IMR-90 (cell line): ENCODE measurements around the gene PDCD1. TPM values are rescaled to one million over a fixed set of nuclear protein-coding genes. Genes with fewer than 3 reads are reported as not detected.

Source experiments
- ATAC-seq: fragments of 200-7000 bp; cut with Tn5 transposase; 2 replicates; pipeline ENCODE4 v1.9.1; 2020; ENCODE audit warnings: low read depth, mild to moderate bottlenecking, moderate library complexity
- BruUV-seq: library from RNA; stranded (reverse); fragments of 400-500 nt; replicated peaks from 2 replicates; lab custom pipeline; 2021; lab: Mats Ljungman, UMichigan
- CTCF ChIA-PET: fragments of 300-600 bp; formaldehyde crosslinking; extraction: SDS; loops from one replicate; lab custom pipeline; 2021; ENCODE audit warnings: antibody characterized with exemption; lab: Yijun Ruan, JAX
- POLR2A ChIA-PET: fragments of 300-600 bp; sonication (Branson Sonifier 250); formaldehyde crosslinking; loops from one replicate; lab custom pipeline; 2022; ENCODE audit warnings: antibody characterized with exemption; ENCODE audit not compliant: unreplicated experiment; lab: Charles Lee
- DNase-seq: peaks from one replicate; pipeline ENCODE4 v3.0.0; 2013
- H2AFZ ChIP-seq: replicated peaks from 2 replicates; pipeline ENCODE3; 2013; ENCODE audit warnings: low read length, mild to moderate bottlenecking; ENCODE audit not compliant: poor library complexity
- H2AK5ac ChIP-seq: 2 replicates; pipeline ENCODE4 v1.6.1; 2013; ENCODE audit warnings: low read depth, low read length, inconsistent platforms
- H2AK9ac ChIP-seq: replicated peaks from 2 replicates; pipeline ENCODE3; 2013; ENCODE audit warnings: mild to moderate bottlenecking, low read depth, low read length, moderate library complexity; ENCODE audit not compliant: poor library complexity
- H2BK120ac ChIP-seq: 2 replicates; pipeline ENCODE4 v1.6.1; 2013; ENCODE audit warnings: low read depth, low read length, inconsistent platforms
- H2BK15ac ChIP-seq: 3 replicates; pipeline ENCODE4 v1.6.1; 2013; ENCODE audit warnings: low read depth, low read length, inconsistent platforms
- H2BK20ac ChIP-seq: 2 replicates; pipeline ENCODE4 v1.6.1; 2013; ENCODE audit warnings: low read depth, mild to moderate bottlenecking, inconsistent platforms, low read length, moderate library complexity
- H2BK5ac ChIP-seq: 2 replicates; pipeline ENCODE4 v1.6.1; 2013; ENCODE audit warnings: mild to moderate bottlenecking, low read depth, low read length, inconsistent platforms; ENCODE audit not compliant: poor library complexity, severe bottlenecking
- H3K14ac ChIP-seq: replicated peaks from 2 replicates; pipeline ENCODE4 v1.6.1; 2013; ENCODE audit warnings: low read depth, low read length, inconsistent platforms
- H3K18ac ChIP-seq: 2 replicates; pipeline ENCODE4 v1.6.1; 2013; ENCODE audit warnings: low read depth, low read length, control low read depth
- H3K23ac ChIP-seq: 2 replicates; pipeline ENCODE4 v1.6.1; 2013; ENCODE audit warnings: low read depth, low read length, inconsistent platforms
- H3K27ac ChIP-seq: 2 replicates; pipeline ENCODE4 v1.5.1; 2013; ENCODE audit warnings: mild to moderate bottlenecking, control low read depth, low read length; ENCODE audit not compliant: insufficient read depth
- H3K27me3 ChIP-seq: 2 replicates; pipeline ENCODE4 v1.6.1; 2013; ENCODE audit warnings: low read length; ENCODE audit not compliant: control insufficient read depth, insufficient read depth
- H3K36me3 ChIP-seq: 2 replicates; pipeline ENCODE4 v1.6.1; 2013; ENCODE audit warnings: low read length, mixed read lengths; ENCODE audit not compliant: control insufficient read depth, insufficient read depth
- H3K4ac ChIP-seq: 2 replicates; pipeline ENCODE4 v1.6.1; 2013; ENCODE audit warnings: low read depth, low read length, inconsistent platforms
- H3K4me1 ChIP-seq: 2 replicates; pipeline ENCODE4 v1.6.1; 2013; ENCODE audit warnings: low read length, mixed read lengths; ENCODE audit not compliant: control insufficient read depth, insufficient read depth
- H3K4me2 ChIP-seq: 2 replicates; pipeline ENCODE4 v1.6.1; 2013; ENCODE audit warnings: low read depth, mild to moderate bottlenecking, control low read depth, low read length, moderate library complexity
- H3K4me3 ChIP-seq: 2 replicates; pipeline ENCODE4 v1.5.1; 2013; ENCODE audit warnings: low read depth, mild to moderate bottlenecking, control low read depth, low read length, moderate library complexity; ENCODE audit not compliant: insufficient read depth
- H3K56ac ChIP-seq: 2 replicates; pipeline ENCODE4 v1.6.1; 2013; ENCODE audit warnings: low read length, inconsistent platforms; ENCODE audit not compliant: insufficient read depth; ENCODE audit errors: extremely low read depth
- H3K79me1 ChIP-seq, 2 experiments: 2 replicates each; pipeline ENCODE4 v1.6.1; 2013; ENCODE audit warnings: low read length in 2 of 2, inconsistent platforms in 1 of 2, low read depth in 1 of 2
- H3K9ac ChIP-seq: 2 replicates; pipeline ENCODE4 v1.6.1; 2013; ENCODE audit warnings: low read depth, low read length, control low read depth
- H3K9me1 ChIP-seq: 2 replicates; pipeline ENCODE4 v1.6.1; 2013; ENCODE audit warnings: low read length, inconsistent platforms; ENCODE audit not compliant: insufficient read depth
- H3K9me3 ChIP-seq: 2 replicates; pipeline ENCODE4 v1.6.1; 2013; ENCODE audit warnings: low read length; ENCODE audit not compliant: control insufficient read depth, insufficient read depth
- H4K20me1 ChIP-seq: 2 replicates; pipeline ENCODE4 v1.6.1; 2013; ENCODE audit warnings: low read length, inconsistent platforms; ENCODE audit not compliant: insufficient read depth
- H4K5ac ChIP-seq: 2 replicates; pipeline ENCODE4 v1.6.1; 2013; ENCODE audit warnings: mild to moderate bottlenecking, low read depth, low read length, control low read depth
- H4K8ac ChIP-seq, 2 experiments: 2 replicates each; pipeline ENCODE4 v1.6.1; 2013; ENCODE audit warnings: low read depth in 2 of 2, low read length in 2 of 2, control low read depth in 1 of 2, inconsistent platforms in 1 of 2
- H4K91ac ChIP-seq: 2 replicates; pipeline ENCODE4 v1.6.1; 2013; ENCODE audit warnings: low read depth, low read length, inconsistent platforms; ENCODE audit not compliant: insufficient read depth
- BHLHE40 ChIP-seq: fragments of 150-350 bp; IDR thresholded peaks from 2 replicates; pipeline ENCODE4 v1.6.1; 2016; ENCODE audit warnings: mild to moderate bottlenecking, low read depth, low read length
- CHD1 ChIP-seq: IDR thresholded peaks from 2 replicates; pipeline ENCODE4 v1.6.1; 2012; ENCODE audit warnings: low read depth, low read length, improper control_type of control experiment
- MAZ ChIP-seq: IDR thresholded peaks from 2 replicates; pipeline ENCODE4 v1.6.1; 2012; ENCODE audit warnings: low read depth, mild to moderate bottlenecking, low read length, improper control_type of control experiment, moderate library complexity, borderline replicate concordance
- WGBS, 2 experiments: methylation state at CpG; one replicate each; pipeline versions ENCODE4 v1.1.5 to v1.1.7; 2013; ENCODE audit warnings: missing lambda C conversion rate in 2 of 2; ENCODE audit not compliant: insufficient read length in 1 of 2; ENCODE audit errors: extremely low coverage in 2 of 2; 5-methylcytosine and 5-hydroxymethylcytosine counted together
- dilution Hi-C: fragments of 300-500 bp; cut with HindIII; formaldehyde crosslinking; loops from one replicate; pipeline ENCODE4 v1.14.3; 2018; ENCODE audit warnings: low sequenced_read_pairs; ENCODE audit not compliant: unreplicated experiment
- in situ Hi-C: fragments of 300-500 bp; cut with MboI; formaldehyde crosslinking; loops from 3 replicates; pipeline ENCODE4 v1.14.3; 2019; ENCODE audit warnings: low sequenced_read_pairs, inconsistent platforms, mixed read lengths
- intact Hi-C: fragments of 100-400 bp; cut with micrococcal nuclease; formaldehyde crosslinking; loops from 2 replicates; pipeline ENCODE4 v1.10.0; 2022
- polyA plus RNA-seq, 3 experiments: library from polyadenylated mRNA; depleted of rRNA; stranded (reverse); fragments of >200 nt; gene quantifications; 2 replicates each; pipeline ENCODE4 v1.2.3, GENCODE V29; 2012; ENCODE audit warnings: low replicate concordance in 1 of 3
- total RNA-seq: library from RNA; depleted of rRNA; stranded (reverse); fragments of >200 nt; gene quantifications from 2 replicates; pipeline ENCODE4 v1.2.3, GENCODE V29; 2012

The PDCD1 gene
- total and polyA plus RNA-seq, 2 of the 4 experiments (the other 2 are of a cell fraction): not detected

DNA sequence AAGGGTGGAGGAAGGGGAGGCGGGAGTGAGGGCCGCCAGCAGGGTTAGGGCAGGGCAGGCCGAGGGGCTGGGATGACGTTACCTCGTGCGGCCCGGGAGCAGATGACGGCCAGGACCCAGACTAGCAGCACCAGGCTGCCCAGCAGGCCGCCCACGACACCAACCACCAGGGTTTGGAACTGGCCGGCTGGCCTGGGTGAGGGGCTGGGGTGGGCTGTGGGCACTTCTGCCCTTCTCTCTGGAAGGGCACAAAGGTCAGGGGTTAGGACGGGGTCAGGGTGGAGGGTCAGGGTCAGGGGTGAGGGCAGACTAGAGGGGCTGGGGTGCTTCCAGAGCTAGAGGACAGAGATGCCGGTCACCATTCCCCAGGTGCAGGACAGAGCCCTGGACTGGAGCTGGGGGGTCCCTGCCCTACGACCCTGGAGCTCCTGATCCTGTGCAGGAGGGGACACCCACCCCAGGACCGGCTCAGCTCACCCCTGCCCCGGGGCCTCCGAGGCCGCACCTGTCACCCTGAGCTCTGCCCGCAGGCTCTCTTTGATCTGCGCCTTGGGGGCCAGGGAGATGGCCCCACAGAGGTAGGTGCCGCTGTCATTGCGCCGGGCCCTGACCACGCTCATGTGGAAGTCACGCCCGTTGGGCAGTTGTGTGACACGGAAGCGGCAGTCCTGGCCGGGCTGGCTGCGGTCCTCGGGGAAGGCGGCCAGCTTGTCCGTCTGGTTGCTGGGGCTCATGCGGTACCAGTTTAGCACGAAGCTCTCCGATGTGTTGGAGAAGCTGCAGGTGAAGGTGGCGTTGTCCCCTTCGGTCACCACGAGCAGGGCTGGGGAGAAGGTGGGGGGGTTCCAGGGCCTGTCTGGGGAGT, 6.3 kb downstream of the PDCD1 start:
- H3K9ac ChIP-seq: no peak overlapping the region
- 80% methylated on average over 19 of the region's 39 CpGs; no CpG with 5 or more reads in 1 of the 2 experiments for WGBS, 2 experiments
- no peak overlapping the region for H2BK20ac ChIP-seq
- no peak overlapping the region for H2AK9ac ChIP-seq
- CTCF ChIA-PET: no interaction called here
- intact Hi-C loops (no loop called here), dilution Hi-C loops (no loop called here), in situ Hi-C loops (no loop called here)
- POLR2A ChIA-PET: no interaction called here
- no peak overlapping the region for H2AK5ac ChIP-seq
- H3K56ac ChIP-seq: no peak overlapping the region
- H3K79me1 ChIP-seq: no peaks in the 10 kb centered on the region
- H4K20me1 ChIP-seq: no peaks in the 10 kb centered on the region
- TF ChIP-seq BHLHE40 (no peak), MAZ (no peak), CHD1 (no peak)
- H3K18ac ChIP-seq: no peak overlapping the region
- H4K5ac ChIP-seq: no peak overlapping the region
- H3K4me3 ChIP-seq: no peak overlapping the region
- H3K23ac ChIP-seq: no peak overlapping the region
- peaks cover 3% of the 10 kb centered on the region for H3K4me1 ChIP-seq
- H3K9me1 ChIP-seq: no peaks in the 10 kb centered on the region
- no peak overlapping the region for H3K27ac ChIP-seq
- H3K36me3 ChIP-seq: no peaks in the 10 kb centered on the region
- H4K8ac ChIP-seq: no peak overlapping the region
- H4K91ac ChIP-seq: no peak overlapping the region
- H2BK15ac ChIP-seq: no peak overlapping the region
- H3K27me3 ChIP-seq: peaks cover 5% of the 10 kb centered on the region; the same call in 1 of the 2 replicates
- no TSS peak for BruUV-seq
- no peaks in the 10 kb centered on the region for H3K9me3 ChIP-seq
- H2BK5ac ChIP-seq: no peak overlapping the region
- no peak overlapping the region for H3K4me2 ChIP-seq
- DNase-seq: no peak
- H3K14ac ChIP-seq: no peak overlapping the region
- H3K4ac ChIP-seq: no peak overlapping the region
- peak overlapping the region; percentile 19 for H2AFZ ChIP-seq
- no peak overlapping the region for H2BK120ac ChIP-seq
- no peak for ATAC-seq
